Activated T-cell treated with anti-CD3 and anti-CD28 coated beads, Interleukin-2, amount 50 U/mL, for 72 hours (primary cell): ENCODE measurements around the gene GPSM1. TPM values are rescaled to one million over a fixed set of nuclear protein-coding genes. Genes with fewer than 3 reads are reported as not detected.

ENCODE experiments used
- ATAC-seq, 2 donors: fragments of 150-1000 bp; cut with Tn5 transposase; replicated peaks in 1 of 2; 2 replicates each; pipeline ENCODE4 v1.10.0; 2021; ENCODE audit warnings: moderate library complexity in 2 of 2, mild to moderate bottlenecking in 1 of 2
- DNase-seq, 2 donors: peaks; one replicate each; pipeline ENCODE4 v3.0.0; 2021 to 2022; ENCODE audit warnings: mixed read lengths in 1 of 2
- H3K27ac Mint-ChIP-seq: one replicate; pipeline ENCODE4 v1.8.0; 2022; ENCODE audit warnings: mild to moderate bottlenecking, moderate library complexity, mixed read lengths
- H3K27me3 Mint-ChIP-seq: one replicate; pipeline ENCODE4 v1.8.0; 2022; ENCODE audit warnings: low read depth, mixed read lengths
- H3K36me3 Mint-ChIP-seq, 2 donors: one replicate each; pipeline ENCODE4 v1.8.0; 2022; ENCODE audit warnings: mixed read lengths in 2 of 2, mild to moderate bottlenecking in 1 of 2; ENCODE audit not compliant: insufficient read depth in 2 of 2
- H3K4me1 Mint-ChIP-seq: one replicate; pipeline ENCODE4 v1.8.0; 2022; ENCODE audit warnings: low read depth, mixed read lengths
- H3K4me3 Mint-ChIP-seq, 2 donors: one replicate each; pipeline ENCODE4 v1.8.0; 2022; ENCODE audit warnings: mild to moderate bottlenecking in 2 of 2, mixed read lengths in 2 of 2, moderate library complexity in 2 of 2
- H3K9me3 Mint-ChIP-seq, 2 donors: one replicate each; pipeline ENCODE4 v1.8.0; 2022; ENCODE audit warnings: mixed read lengths in 2 of 2
- total RNA-seq, 2 donors: library from RNA; stranded (reverse); gene quantifications; one replicate each; pipeline ENCODE4 v1.2.3, GENCODE V29; 2022

Gene GPSM1
- total RNA-seq, 2 donors from 2014 or later, result 11.6 to 12.3 TPM

DNA sequence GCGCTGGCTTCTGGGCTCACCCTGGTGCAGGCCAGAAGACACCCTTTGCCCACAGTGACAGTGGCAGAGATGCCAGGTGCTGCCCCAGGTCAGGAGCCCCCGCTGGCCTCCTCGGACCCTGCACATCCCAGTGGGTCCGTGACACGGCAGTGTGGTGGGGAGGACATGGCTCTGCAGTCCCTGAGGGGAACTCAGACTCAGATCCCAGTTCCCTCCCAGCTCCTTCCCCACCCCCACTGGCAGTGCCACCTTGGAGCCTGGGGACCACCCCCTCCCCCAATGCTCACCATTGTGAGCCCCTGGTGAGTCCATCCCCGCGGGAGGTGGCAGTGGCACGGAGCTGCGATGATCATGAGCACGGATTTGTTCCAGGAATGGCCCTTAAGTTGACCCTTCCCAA lies 22.9 kb upstream of the GPSM1 start:
- ATAC-seq (no peak), DNase-seq (no peak)
- Mint-ChIP-seq H3K9me3 (no peaks in the 10 kb centered on the region), H3K4me1 (no peaks in the 10 kb centered on the region), H3K36me3 (no peaks in the 10 kb centered on the region), H3K27me3 (no peaks in the 10 kb centered on the region), H3K27ac (no peak overlapping the region), H3K4me3 (no peak overlapping the region)

DNA sequence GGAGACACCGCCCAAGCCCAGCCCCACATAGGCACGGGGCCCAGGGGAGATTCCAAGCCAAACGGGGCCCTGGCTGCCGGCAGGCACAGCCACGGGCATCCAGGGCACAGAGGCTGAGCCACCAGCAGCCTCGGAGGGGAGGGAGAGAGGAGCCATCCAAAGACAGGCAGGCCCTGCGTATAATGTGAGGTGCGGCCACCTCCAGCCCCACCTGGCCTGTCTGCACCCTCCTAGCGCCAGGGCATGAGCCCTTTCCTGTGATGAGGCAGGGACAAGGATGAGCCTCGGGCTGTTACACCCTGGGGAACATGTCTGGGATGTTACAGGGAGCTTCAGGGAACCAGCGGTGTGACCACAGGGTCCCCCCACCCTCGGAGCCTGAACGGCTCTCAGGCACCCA lies 22.4 kb upstream of the GPSM1 start:
- H3K36me3 Mint-ChIP-seq, result no peaks in the 10 kb centered on the region
- no peaks in the 10 kb centered on the region for H3K9me3 Mint-ChIP-seq
- ATAC-seq (no peak), DNase-seq (no peak)
- H3K27me3 Mint-ChIP-seq, result no peaks in the 10 kb centered on the region
- H3K4me3 Mint-ChIP-seq, result no peak overlapping the region
- no peak overlapping the region for H3K27ac Mint-ChIP-seq
- H3K4me1 Mint-ChIP-seq, result no peaks in the 10 kb centered on the region

DNA sequence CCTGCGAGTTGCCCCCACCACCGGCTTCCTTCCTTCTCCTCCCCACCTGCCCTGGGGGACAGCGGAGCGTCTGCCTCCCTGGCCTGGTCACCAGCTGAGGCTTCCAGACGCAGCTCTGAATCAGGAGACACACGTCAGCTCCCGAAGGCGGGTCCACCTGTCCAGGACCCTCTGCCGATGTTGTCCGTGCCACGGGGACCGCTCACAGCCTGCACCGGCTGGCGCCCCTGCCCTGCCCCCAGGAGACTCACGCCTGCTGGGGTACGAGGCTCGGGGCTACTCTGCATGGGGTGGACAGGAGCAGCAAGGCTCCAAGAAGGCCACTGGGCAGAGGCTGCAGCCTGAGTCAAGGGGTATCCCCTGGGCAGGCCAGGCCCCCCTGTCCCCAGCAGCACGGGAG lies 21.5 kb upstream of the GPSM1 start:
- DNase-seq (no peak), ATAC-seq (no peak)
- Mint-ChIP-seq H3K27me3 (no peaks in the 10 kb centered on the region), H3K4me3 (no peak overlapping the region), H3K27ac (no peak overlapping the region), H3K9me3 (no peaks in the 10 kb centered on the region), H3K4me1 (no peaks in the 10 kb centered on the region), H3K36me3 (no peaks in the 10 kb centered on the region)

DNA sequence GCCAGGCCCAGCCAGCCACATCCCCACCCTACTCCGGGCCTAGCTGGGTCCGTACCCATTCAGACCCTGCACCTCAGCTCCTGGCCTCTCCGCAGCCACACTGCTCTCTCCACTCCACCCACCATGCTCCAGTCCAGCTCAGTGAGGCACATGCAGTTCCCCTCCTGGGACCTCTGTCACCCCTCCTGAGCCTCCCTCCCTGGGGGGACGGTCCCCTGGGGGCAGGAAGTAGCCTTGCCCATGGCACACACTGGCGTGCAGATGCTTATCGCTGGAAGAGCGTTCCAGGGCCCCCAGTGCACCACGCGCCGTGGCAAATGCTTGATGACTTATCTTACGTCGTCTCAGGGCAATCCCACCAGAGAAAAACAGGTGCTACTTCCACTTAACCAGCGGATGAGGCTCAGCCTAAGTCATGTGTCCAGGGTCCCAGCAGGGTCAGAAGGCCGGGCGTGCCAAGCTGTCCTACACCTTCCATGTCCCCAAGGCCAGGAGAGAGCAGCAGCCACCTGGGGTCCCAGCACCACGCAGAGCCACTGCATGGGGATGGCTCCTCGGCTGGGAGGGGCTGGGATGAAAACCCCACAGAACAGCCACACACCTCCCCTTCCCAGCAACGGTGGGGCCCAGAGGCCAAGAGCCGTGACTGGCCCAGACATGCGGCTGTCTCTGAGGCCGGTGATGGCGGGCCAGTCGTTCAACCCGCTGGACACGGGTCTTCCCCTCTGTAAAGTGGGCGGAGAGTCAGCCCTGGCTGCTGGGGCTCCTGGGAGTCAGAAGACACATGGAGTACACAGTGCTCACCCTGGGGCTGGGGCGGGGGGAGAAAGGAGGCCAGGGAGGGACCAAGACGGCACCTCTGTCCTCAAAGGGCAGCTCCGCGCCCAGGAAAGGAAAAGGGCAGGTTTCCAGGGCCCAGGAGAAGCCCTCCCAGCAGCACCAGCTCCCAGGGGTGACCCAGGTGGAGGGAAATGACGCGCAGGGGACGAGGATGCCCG lies 20.8 kb upstream of the GPSM1 start:
- H3K4me3 Mint-ChIP-seq, result no peak overlapping the region
- H3K4me1 Mint-ChIP-seq, result no peaks in the 10 kb centered on the region
- no peaks in the 10 kb centered on the region for H3K36me3 Mint-ChIP-seq
- no peaks in the 10 kb centered on the region for H3K27me3 Mint-ChIP-seq
- H3K27ac Mint-ChIP-seq, result no peak overlapping the region
- DNase-seq, result no peak
- no peaks in the 10 kb centered on the region for H3K9me3 Mint-ChIP-seq
- peak; percentile 30 to 36 for ATAC-seq

DNA sequence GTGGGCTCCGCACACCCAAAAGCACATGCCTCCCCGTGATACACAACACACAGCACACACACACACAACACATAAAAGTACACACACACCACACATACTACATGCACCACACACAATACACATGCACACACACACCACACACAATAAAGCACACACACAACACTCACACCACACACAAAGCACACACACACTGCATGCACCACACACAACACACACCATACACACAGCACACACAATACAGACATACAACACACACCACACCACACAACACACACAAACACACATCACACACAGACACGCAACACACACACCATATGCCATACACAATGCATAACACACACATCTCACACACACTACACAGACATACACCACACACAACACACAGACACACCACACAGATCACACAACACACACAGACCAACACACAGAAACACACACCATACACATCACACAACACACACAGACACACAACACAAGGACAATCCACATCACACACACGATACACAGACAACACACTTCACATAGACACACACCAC lies 20.1 kb upstream of the GPSM1 start:
- Mint-ChIP-seq H3K4me1 (no peaks in the 10 kb centered on the region), H3K36me3 (no peaks in the 10 kb centered on the region), H3K9me3 (no peaks in the 10 kb centered on the region), H3K4me3 (no peak overlapping the region), H3K27ac (no peak overlapping the region), H3K27me3 (no peaks in the 10 kb centered on the region)
- no peak for DNase-seq
- no peak for ATAC-seq

DNA sequence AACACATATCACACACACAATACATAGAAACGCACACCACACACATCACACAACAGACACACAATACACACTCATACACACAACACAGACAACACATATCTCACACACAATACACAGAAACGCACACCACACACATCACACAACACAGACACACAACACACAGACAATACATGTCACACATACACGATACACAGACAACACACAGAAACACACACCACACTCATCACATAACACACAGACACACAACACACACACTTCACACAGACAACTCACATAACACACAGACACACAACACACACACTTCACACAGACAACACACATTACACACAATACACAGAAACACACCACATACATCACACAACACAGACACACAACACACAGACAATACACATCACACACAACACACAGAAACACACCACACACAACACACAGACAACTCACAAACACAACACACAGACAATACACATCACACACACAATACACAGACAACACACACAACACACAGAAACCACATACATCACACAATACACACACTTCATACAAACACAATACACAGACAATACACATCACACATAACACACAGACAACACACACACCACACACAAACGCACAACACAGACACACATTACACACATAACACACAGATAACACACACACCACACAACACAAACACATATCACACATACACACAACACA lies 19.2 kb upstream of the GPSM1 start:
- Mint-ChIP-seq H3K27ac (no peak overlapping the region), H3K27me3 (no peaks in the 10 kb centered on the region), H3K4me1 (no peaks in the 10 kb centered on the region), H3K4me3 (no peak overlapping the region), H3K36me3 (no peaks in the 10 kb centered on the region), H3K9me3 (no peaks in the 10 kb centered on the region)
- ATAC-seq (no peak), DNase-seq (no peak)

DNA sequence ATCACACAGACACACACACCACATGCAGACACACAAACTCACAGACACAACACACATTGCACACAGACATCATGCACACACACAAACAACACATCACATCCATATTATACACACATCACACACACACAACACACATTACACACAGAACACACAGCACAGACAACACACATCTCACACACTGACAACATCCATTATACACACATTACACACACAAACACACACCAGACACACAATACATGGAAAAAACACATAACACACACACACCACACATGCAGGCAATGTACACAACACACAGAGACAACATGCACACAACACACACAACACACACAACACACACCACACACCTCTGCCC lies 18.7 kb upstream of the GPSM1 start:
- ATAC-seq (no peak), DNase-seq (no peak)
- Mint-ChIP-seq H3K4me3 (no peak overlapping the region), H3K4me1 (no peaks in the 10 kb centered on the region), H3K36me3 (no peaks in the 10 kb centered on the region), H3K9me3 (no peaks in the 10 kb centered on the region), H3K27me3 (no peaks in the 10 kb centered on the region), H3K27ac (no peak overlapping the region)

DNA sequence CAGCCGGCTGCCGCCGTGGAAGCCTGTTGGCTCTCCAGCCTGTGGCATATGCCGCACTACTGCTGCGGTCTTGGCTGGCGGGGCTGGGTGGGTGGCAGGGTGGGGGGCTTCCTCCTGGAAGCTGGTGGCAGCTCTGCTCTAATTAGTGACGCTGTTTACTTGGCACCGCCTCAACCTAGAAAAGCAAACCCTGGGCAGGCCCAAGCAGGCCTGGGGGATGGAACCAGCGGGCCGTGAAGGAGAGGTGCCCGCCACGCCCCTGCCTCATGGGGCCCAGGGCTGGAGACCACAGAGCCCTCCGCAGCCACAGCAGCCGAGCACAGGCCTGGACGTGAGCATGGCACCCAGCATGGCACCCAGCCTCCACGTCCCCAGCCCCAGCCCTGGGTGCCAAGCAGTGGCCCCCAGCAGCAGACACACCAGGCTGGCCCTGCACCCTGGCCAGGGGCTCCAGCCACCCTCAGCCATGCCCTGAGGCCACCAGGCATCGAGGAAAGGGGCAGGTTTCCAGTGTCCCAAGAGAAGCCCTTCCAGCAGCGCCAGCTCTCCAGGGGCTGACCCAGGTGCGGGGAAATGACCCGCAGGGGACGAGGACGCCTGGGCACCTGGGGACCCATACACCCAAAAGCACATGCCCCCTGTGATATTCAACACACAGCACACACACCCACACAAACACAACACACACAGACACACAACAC lies 18.1 kb upstream of the GPSM1 start:
- Mint-ChIP-seq H3K27ac (no peak overlapping the region), H3K4me3 (no peak overlapping the region), H3K4me1 (no peaks in the 10 kb centered on the region), H3K9me3 (no peaks in the 10 kb centered on the region), H3K36me3 (no peaks in the 10 kb centered on the region), H3K27me3 (no peaks in the 10 kb centered on the region)
- DNase-seq (no peak), ATAC-seq (no peak)

DNA sequence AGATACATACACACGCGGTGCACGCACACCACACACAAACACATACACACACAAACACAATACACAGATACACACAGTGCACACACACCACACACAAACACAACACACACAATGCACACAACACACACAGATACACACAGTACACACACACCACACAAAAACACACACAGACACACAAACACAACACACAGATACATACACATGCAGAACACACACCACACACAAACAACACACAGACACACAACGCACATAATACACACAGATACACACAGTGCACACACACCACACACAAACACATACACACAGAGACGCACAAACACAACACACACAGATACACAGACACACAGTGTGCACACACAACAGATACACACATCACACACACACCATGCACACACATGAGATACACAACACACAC lies 17.5 kb upstream of the GPSM1 start:
- H3K27ac Mint-ChIP-seq, result no peak overlapping the region
- ATAC-seq, result no peak
- DNase-seq, result no peak
- H3K27me3 Mint-ChIP-seq, result no peaks in the 10 kb centered on the region
- no peaks in the 10 kb centered on the region for H3K4me1 Mint-ChIP-seq
- peaks cover 0 to 2% of the 10 kb centered on the region in 2 donors for H3K9me3 Mint-ChIP-seq
- H3K36me3 Mint-ChIP-seq, result no peaks in the 10 kb centered on the region
- H3K4me3 Mint-ChIP-seq, result no peak overlapping the region

DNA sequence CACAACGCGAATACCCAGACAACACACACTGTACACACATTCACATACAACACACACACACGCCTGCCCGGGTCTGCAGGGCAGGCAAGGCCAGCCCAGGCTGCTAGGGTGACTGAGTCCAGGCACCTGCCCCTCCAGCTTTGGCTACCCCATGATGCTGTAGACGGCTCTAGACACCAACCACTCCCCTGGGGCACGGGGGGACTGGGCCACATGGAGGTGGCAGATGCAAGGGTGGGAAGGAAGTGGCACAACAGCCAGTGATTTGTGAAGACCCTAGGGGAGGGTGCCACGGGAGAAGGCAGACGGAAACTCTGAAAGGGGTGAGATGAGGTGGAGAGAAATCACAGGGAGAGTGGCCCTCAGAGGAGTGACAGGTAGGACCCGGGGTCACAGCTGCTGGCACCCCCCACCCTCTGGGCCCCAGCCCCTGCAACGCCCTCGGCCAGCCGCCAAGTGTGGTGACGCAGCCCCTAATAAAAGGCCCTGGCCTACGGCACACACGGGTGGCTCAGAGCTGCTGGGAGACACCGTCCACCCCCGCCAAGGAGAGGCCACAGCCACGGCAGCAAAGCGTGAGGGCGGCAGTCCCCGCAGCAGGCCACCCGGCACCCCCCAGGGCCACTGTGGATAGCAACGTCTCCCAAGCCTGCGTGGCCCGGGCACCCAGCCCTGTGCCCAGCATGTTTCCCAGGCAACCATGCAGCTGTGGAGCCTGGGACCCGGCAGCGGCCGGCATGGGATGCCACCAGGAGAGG lies 16.9 kb upstream of the GPSM1 start:
- Mint-ChIP-seq H3K4me3 (no peak overlapping the region), H3K27ac (no peak overlapping the region), H3K4me1 (no peaks in the 10 kb centered on the region), H3K36me3 (peaks cover 0 to 4% of the 10 kb centered on the region in 2 donors), H3K9me3 (peaks cover 3 to 7% of the 10 kb centered on the region in 2 donors), H3K27me3 (no peaks in the 10 kb centered on the region)
- ATAC-seq, result no peak
- DNase-seq, result no peak

DNA sequence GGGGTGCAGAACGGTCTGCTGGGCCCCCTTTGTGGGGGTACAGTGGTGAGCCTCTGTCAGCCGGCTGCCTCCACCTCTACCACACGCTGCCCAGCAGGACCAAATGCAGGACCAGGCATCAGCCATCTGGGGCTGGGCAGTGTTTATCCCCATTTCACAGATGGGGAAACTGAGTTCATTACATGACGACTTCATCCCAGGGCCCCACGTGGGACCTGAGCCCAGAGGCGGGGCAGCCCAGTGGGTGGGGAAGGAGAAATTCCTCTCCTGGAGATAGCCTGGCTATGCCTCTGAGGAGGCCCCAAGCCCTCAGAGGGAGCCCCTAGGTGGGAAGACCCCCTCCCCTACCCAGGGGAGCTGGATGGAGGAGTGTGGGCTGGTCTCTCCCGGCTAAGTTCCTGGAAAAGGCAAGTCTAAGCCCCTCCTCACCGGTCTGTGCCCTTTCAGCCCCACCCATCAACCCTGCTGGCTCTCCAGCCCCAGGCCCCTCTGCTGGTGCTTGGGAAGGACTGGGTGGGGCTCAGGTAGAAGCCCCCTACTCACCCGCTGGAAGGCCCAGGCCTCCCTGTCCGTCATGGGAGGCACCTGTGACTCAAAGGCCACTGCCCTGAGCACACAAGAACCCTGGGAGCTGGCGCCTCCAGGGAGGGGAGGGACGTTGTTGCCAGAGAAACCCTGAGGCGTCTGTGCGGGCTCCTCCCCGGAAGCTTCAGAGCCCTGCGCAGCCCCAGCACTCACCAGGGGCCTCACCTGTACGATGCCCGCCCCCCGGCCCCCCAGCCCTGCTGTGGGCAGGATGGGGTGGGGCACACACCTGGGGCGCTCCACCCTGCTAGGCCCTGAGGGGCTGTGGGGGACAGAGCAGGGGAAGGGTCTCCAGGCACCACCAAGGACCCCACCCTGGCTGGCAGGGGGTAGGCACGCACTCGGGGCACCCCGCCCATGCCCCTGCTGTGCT lies 16.0 kb upstream of the GPSM1 start:
- H3K36me3 Mint-ChIP-seq, result peaks cover 5 to 8% of the 10 kb centered on the region in 2 donors
- no peak for DNase-seq
- no peaks in the 10 kb centered on the region for H3K27me3 Mint-ChIP-seq
- ATAC-seq, result peak in 1 of 2 donors; percentile 38
- H3K4me3 Mint-ChIP-seq, result no peak overlapping the region
- H3K27ac Mint-ChIP-seq, result no peak overlapping the region
- peaks cover 6 to 12% of the 10 kb centered on the region in 2 donors for H3K9me3 Mint-ChIP-seq
- H3K4me1 Mint-ChIP-seq, result no peaks in the 10 kb centered on the region

DNA sequence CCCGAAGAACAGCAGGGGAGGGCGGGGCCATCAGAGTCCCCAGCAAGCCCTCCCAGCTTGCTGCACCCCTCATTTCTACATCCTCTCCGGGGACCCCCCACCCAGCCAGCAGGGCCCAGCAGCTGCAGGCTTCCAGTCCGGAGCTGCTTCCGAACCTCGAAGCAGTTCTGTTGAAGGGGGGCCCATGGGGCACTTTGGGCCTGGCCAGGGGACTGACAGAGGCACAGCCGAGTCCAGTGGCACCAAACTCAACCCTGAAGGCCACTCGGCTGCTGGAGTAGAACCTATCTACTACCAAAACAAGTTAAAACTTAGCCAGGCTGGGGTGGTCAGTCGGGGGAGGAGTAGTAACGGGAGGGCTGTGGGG lies 15.3 kb upstream of the GPSM1 start:
- peaks cover 7 to 14% of the 10 kb centered on the region in 2 donors for H3K9me3 Mint-ChIP-seq
- no peak overlapping the region for H3K4me3 Mint-ChIP-seq
- H3K36me3 Mint-ChIP-seq, result peaks cover 9 to 10% of the 10 kb centered on the region in 2 donors
- ATAC-seq (no peak), DNase-seq (no peak)
- no peak overlapping the region for H3K27ac Mint-ChIP-seq
- H3K4me1 Mint-ChIP-seq, result no peaks in the 10 kb centered on the region
- H3K27me3 Mint-ChIP-seq, result no peaks in the 10 kb centered on the region
